OCI-LY1 (cell line): Measurements from ENCODE around the gene TP53.

ENCODE experiments used
- H2AFZ ChIP-seq: fragments of 200-600 bp; sonication (generic), shearing (Covaris generic); 2 replicates; pipeline ENCODE4 v1.6.0; 2014; ENCODE audit warnings: antibody characterized with exemption, mild to moderate bottlenecking, low read length
- H3F3A ChIP-seq: fragments of 200-600 bp; sonication (generic), shearing (Covaris generic); 2 replicates; pipeline ENCODE4 v1.6.0; 2014; ENCODE audit warnings: mild to moderate bottlenecking, antibody characterized with exemption, low read length, moderate library complexity; ENCODE audit not compliant: insufficient read depth
- H3K27ac ChIP-seq: fragments of 200-600 bp; sonication (generic); 2 replicates; pipeline ENCODE4 v1.5.1; 2014; ENCODE audit warnings: low read length, mixed run types, mild to moderate bottlenecking, low read depth; ENCODE audit not compliant: poor library complexity, severe bottlenecking
- H3K27me3 ChIP-seq: fragments of 200-600 bp; sonication (generic); 2 replicates; pipeline ENCODE4 v1.6.0; 2014; ENCODE audit warnings: antibody characterized with exemption, mild to moderate bottlenecking, low read length, moderate library complexity; ENCODE audit not compliant: insufficient read depth
- H3K36me3 ChIP-seq: fragments of 200-600 bp; sonication (generic); 2 replicates; pipeline ENCODE4 v1.6.1; 2014; ENCODE audit warnings: mild to moderate bottlenecking, antibody characterized with exemption, low read length, moderate library complexity, mixed read lengths; ENCODE audit not compliant: insufficient read depth
- H3K4me1 ChIP-seq: fragments of 200-600 bp; sonication (generic); 2 replicates; pipeline ENCODE4 v1.5.1; 2014; ENCODE audit warnings: mild to moderate bottlenecking, low read length, moderate library complexity; ENCODE audit not compliant: insufficient read depth, severe bottlenecking
- H3K4me2 ChIP-seq: fragments of 200-600 bp; sonication (generic), shearing (Covaris generic); 2 replicates; pipeline ENCODE4 v1.6.1; 2014; ENCODE audit warnings: low read length
- H3K4me3 ChIP-seq: fragments of 200-600 bp; sonication (generic); 2 replicates; pipeline ENCODE4 v1.5.1; 2014; ENCODE audit warnings: low read length, low read depth, mild to moderate bottlenecking, mixed read lengths; ENCODE audit not compliant: poor library complexity, severe bottlenecking
- H3K79me2 ChIP-seq: fragments of 200-600 bp; shearing (Covaris generic); 2 replicates; pipeline ENCODE4 v1.6.1; 2016; ENCODE audit warnings: mixed run types, low read length, mixed read lengths; ENCODE audit not compliant: insufficient read depth
- H3K9ac ChIP-seq: fragments of 200-600 bp; sonication (generic), shearing (Covaris generic); 2 replicates; pipeline ENCODE4 v1.6.1; 2014; ENCODE audit warnings: mild to moderate bottlenecking, low read length, mixed read lengths
- H3K9me2 ChIP-seq: fragments of 200-600 bp; sonication (generic), shearing (Covaris generic); 2 replicates; pipeline ENCODE4 v1.6.1; 2014; ENCODE audit warnings: low read depth, mild to moderate bottlenecking, low read length, mixed read lengths
- H3K9me3 ChIP-seq: fragments of 200-600 bp; shearing (Covaris generic); 2 replicates; pipeline ENCODE4 v1.6.1; 2014; ENCODE audit warnings: low read length, mixed read lengths
- H4K20me1 ChIP-seq: fragments of 200-600 bp; sonication (generic), shearing (Covaris generic); 2 replicates; pipeline ENCODE4 v1.6.0; 2016; ENCODE audit warnings: mild to moderate bottlenecking, low read length; ENCODE audit not compliant: insufficient read depth
- CTCF ChIP-seq: fragments of 200-600 bp; sonication (generic), shearing (Covaris generic); IDR thresholded peaks from 2 replicates; pipeline ENCODE4 v1.5.1; 2017; ENCODE audit warnings: mild to moderate bottlenecking, antibody characterized with exemption, low read length, moderate library complexity, mixed read lengths
- EZH2 ChIP-seq: fragments of 200-600 bp; sonication (generic), shearing (Covaris generic); IDR thresholded peaks from 2 replicates; pipeline ENCODE4 v1.8.0; 2017; ENCODE audit warnings: borderline replicate concordance, mixed run types, mild to moderate bottlenecking, antibody characterized with exemption, low read length, moderate library complexity, mixed read lengths

The TP53 gene

GRCh38 chr17:7676533-7676932 lies 10.8 kb downstream of the TP53 start:
- no peak overlapping the region for H3K4me3 ChIP-seq
- H3K9ac ChIP-seq, result no peak overlapping the region
- H2AFZ ChIP-seq, result no peak overlapping the region
- H4K20me1 ChIP-seq, result no peaks in the 10 kb centered on the region
- peaks cover 15% of the 10 kb centered on the region for H3K79me2 ChIP-seq
- H3K36me3 ChIP-seq, result peaks cover 55% of the 10 kb centered on the region
- no peaks in the 10 kb centered on the region for H3F3A ChIP-seq
- H3K9me2 ChIP-seq, result no peaks in the 10 kb centered on the region
- no peak overlapping the region for H3K27ac ChIP-seq
- H3K4me1 ChIP-seq, result no peaks in the 10 kb centered on the region
- H3K4me2 ChIP-seq, result no peak overlapping the region
- TF ChIP-seq CTCF, result no peak
- no peak for TF ChIP-seq EZH2
- H3K27me3 ChIP-seq, result no peaks in the 10 kb centered on the region
- peaks cover 4% of the 10 kb centered on the region; the same call in 1 of the 2 replicates for H3K9me3 ChIP-seq

GRCh38 chr17:7674934-7675333 lies 12.4 kb downstream of the TP53 start:
- H4K20me1 ChIP-seq, result no peaks in the 10 kb centered on the region
- H3K9me3 ChIP-seq, result peaks cover 4% of the 10 kb centered on the region; the same call in 1 of the 2 replicates
- no peak overlapping the region for H3K9ac ChIP-seq
- no peaks in the 10 kb centered on the region for H3K4me1 ChIP-seq
- no peak overlapping the region for H2AFZ ChIP-seq
- peaks cover 70% of the 10 kb centered on the region for H3K36me3 ChIP-seq
- no peaks in the 10 kb centered on the region for H3K9me2 ChIP-seq
- no peak overlapping the region for H3K4me2 ChIP-seq
- H3F3A ChIP-seq, result no peaks in the 10 kb centered on the region
- H3K27me3 ChIP-seq, result no peaks in the 10 kb centered on the region
- peaks cover 6% of the 10 kb centered on the region for H3K79me2 ChIP-seq
- H3K4me3 ChIP-seq, result no peak overlapping the region
- no peak for TF ChIP-seq EZH2
- TF ChIP-seq CTCF, result no peak
- H3K27ac ChIP-seq, result no peak overlapping the region

- no peak overlapping the region for H3K27ac ChIP-seq
- H2AFZ ChIP-seq, result no peak overlapping the region
- no peaks in the 10 kb centered on the region for H3K79me2 ChIP-seq
- H4K20me1 ChIP-seq, result no peaks in the 10 kb centered on the region
- H3K9me3 ChIP-seq, result peaks cover 4% of the 10 kb centered on the region; the same call in 1 of the 2 replicates
- H3K36me3 ChIP-seq, result peaks cover 87% of the 10 kb centered on the region
- H3K27me3 ChIP-seq, result no peaks in the 10 kb centered on the region
- no peaks in the 10 kb centered on the region for H3K9me2 ChIP-seq
- no peaks in the 10 kb centered on the region for H3F3A ChIP-seq
- H3K9ac ChIP-seq, result no peak overlapping the region
- TF ChIP-seq EZH2, result no peak
- TF ChIP-seq CTCF, result peak; percentile 61
- no peak overlapping the region for H3K4me3 ChIP-seq
- no peak overlapping the region for H3K4me2 ChIP-seq
- H3K4me1 ChIP-seq, result no peaks in the 10 kb centered on the region
These were observed 14.1 kb downstream of the TP53 start for GRCh38 chr17:7673239-7673638.
